ENCODE data around the gene SLC39A6. TPM values are rescaled to one million over a fixed set of nuclear protein-coding genes. Genes with fewer than 3 reads are reported as not detected.

SLC39A6 gene
- total and polyA plus RNA-seq, 2 experiments from 2014 or later: 20.8 to 47.3 TPM

DNA sequence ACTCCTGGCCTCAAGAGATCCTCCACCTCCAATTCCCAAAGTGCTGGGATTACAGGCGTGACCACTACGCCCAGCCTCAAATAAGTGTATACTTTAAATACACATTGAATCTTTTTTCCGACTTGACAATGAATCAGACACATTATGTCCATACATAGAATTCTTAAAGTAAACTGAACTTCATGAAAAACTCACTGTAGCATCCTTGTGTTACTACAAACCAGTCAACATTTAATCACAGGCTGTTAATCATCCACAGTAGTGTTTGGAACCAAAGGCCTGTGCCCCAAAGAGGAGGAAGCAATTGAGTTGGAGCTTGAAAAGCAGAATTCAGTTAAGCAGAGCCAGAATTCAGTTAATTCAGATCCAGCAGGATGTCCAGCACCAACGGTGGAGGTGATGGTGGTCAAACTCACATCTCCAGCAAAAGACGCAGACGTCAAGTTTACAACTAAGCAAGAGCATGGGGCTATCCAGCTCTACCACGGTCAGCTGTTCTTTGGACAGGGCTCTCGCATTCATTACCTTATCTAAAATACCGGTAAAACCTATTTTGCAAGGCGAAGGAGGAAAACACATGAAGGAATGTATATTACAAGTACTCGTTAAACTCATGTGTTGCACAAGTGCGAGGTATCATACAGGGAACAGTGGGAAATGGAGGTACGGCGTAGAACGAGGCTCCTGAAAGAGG lies 1.2 kb downstream of the SLC39A6 start (continued):
- TF ChIP-seq, protein P1, sequence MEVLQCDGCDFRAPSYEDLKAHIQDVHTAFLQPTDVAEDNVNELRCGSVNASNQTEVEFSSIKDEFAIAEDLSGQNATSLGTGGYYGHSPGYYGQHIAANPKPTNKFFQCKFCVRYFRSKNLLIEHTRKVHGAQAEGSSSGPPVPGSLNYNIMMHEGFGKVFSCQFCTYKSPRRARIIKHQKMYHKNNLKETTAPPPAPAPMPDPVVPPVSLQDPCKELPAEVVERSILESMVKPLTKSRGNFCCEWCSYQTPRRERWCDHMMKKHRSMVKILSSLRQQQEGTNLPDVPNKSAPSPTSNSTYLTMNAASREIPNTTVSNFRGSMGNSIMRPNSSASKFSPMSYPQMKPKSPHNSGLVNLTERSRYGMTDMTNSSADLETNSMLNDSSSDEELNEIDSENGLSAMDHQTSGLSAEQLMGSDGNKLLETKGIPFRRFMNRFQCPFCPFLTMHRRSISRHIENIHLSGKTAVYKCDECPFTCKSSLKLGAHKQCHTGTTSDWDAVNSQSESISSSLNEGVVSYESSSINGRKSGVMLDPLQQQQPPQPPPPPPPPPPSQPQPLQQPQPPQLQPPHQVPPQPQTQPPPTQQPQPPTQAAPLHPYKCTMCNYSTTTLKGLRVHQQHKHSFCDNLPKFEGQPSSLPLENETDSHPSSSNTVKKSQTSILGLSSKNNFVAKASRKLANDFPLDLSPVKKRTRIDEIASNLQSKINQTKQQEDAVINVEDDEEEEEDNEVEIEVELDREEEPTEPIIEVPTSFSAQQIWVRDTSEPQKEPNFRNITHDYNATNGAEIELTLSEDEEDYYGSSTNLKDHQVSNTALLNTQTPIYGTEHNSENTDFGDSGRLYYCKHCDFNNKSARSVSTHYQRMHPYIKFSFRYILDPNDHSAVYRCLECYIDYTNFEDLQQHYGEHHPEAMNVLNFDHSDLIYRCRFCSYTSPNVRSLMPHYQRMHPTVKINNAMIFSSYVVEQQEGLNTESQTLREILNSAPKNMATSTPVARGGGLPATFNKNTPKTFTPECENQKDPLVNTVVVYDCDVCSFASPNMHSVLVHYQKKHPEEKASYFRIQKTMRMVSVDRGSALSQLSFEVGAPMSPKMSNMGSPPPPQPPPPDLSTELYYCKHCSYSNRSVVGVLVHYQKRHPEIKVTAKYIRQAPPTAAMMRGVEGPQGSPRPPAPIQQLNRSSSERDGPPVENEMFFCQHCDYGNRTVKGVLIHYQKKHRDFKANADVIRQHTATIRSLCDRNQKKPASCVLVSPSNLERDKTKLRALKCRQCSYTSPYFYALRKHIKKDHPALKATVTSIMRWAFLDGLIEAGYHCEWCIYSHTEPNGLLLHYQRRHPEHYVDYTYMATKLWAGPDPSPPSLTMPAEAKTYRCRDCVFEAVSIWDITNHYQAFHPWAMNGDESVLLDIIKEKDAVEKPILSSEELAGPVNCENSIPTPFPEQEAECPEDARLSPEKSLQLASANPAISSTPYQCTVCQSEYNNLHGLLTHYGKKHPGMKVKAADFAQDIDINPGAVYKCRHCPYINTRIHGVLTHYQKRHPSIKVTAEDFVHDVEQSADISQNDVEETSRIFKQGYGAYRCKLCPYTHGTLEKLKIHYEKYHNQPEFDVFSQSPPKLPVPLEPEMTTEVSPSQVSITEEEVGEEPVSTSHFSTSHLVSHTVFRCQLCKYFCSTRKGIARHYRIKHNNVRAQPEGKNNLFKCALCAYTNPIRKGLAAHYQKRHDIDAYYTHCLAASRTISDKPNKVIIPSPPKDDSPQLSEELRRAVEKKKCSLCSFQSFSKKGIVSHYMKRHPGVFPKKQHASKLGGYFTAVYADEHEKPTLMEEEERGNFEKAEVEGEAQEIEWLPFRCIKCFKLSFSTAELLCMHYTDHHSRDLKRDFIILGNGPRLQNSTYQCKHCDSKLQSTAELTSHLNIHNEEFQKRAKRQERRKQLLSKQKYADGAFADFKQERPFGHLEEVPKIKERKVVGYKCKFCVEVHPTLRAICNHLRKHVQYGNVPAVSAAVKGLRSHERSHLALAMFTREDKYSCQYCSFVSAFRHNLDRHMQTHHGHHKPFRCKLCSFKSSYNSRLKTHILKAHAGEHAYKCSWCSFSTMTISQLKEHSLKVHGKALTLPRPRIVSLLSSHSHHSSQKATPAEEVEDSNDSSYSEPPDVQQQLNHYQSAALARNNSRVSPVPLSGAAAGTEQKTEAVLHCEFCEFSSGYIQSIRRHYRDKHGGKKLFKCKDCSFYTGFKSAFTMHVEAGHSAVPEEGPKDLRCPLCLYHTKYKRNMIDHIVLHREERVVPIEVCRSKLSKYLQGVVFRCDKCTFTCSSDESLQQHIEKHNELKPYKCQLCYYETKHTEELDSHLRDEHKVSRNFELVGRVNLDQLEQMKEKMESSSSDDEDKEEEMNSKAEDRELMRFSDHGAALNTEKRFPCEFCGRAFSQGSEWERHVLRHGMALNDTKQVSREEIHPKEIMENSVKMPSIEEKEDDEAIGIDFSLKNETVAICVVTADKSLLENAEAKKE (CRISPR knock-in tag; IDR thresholded peaks at IDR 0.05): no peak
- TF ChIP-seq JUNB (IDR thresholded peaks at IDR 0.05; ENCODE audit: unreplicated experiment) (no peak), REST (IDR thresholded peaks at IDR 0.05; ENCODE audit: unreplicated experiment) (no peak), EZH2phosphoT487 (IDR thresholded peaks at IDR 0.05; ENCODE audit: unreplicated experiment) (no peak)

DNA sequence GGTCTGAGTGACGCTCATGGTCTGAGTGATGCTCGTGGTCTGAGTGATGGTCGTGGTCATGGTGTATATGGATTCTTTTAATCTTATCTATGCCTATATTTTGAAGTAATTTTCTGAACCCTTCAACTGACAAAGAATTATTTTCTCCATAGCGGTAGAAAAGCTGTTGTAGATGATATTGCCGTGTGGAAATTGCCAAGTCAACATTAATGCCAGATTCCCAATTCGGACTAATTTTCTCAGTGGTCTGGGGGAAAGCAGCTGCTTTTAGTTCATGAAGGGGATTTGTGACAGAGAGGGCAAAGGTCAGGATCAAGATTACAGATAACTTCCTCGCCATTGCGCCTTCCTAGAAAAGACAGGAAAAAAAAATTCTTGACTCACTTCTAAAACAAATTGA lies 2.5 kb downstream of the SLC39A6 start:
- no peak for DNase-seq (ENCODE audit: low spot score)
- peaks cover 12% of the 10 kb centered on the region for H4K20me1 ChIP-seq (replicated peaks; ENCODE audit: insufficient read depth)
- Mint-ChIP-seq H3K27ac (no peak overlapping the region), H3K27me3 (ENCODE audit: insufficient read depth, low read depth, poor library complexity) (peaks cover 6% of the 10 kb centered on the region), H3K36me3 (ENCODE audit: low read depth) (peaks cover 42% of the 10 kb centered on the region), H3K4me3 (no peak overlapping the region), H3K4me1 (peaks cover 12% of the 10 kb centered on the region), H3K9me3 (no peaks in the 10 kb centered on the region; the same call in 2 of the 3 replicates)
- no peak overlapping the region for H3K4me2 ChIP-seq
- H3K27me3 ChIP-seq (ENCODE audit: insufficient read depth): no peaks in the 10 kb centered on the region
- H3F3A ChIP-seq (replicated peaks; ENCODE audit: low read depth): no peaks in the 10 kb centered on the region
- peaks cover 46% of the 10 kb centered on the region for H3K79me2 ChIP-seq (replicated peaks; ENCODE audit: insufficient read depth)
- peaks cover 15% of the 10 kb centered on the region for H3K4me1 ChIP-seq (ENCODE audit: insufficient read depth)
- H3K9me2 ChIP-seq (ENCODE audit: insufficient read depth): no peaks in the 10 kb centered on the region
- H3K36me3 ChIP-seq (ENCODE audit: insufficient read depth): peaks cover 18% of the 10 kb centered on the region; the same call in 1 of the 2 replicates
- TF ChIP-seq EZH2 (IDR thresholded peaks at IDR 0.05; ENCODE audit: low read depth, unreplicated experiment): no peak
- no peak for TF ChIP-seq ZNF114 (CRISPR knock-in tag; IDR thresholded peaks at IDR 0.05)
- no peak for ATAC-seq
- H3K27ac ChIP-seq (ENCODE audit: low read depth): no peak overlapping the region
- no peak overlapping the region for H3K4me3 ChIP-seq
- H2AFZ ChIP-seq: no peak overlapping the region

All from GM23338 (cell line).